AG09319 (cell line): Measurements from ENCODE around the gene MRPL10.
A peak's percentile ranks its signal among the peaks of the same experiment; 100 is the strongest.

Experiments
- DNase-seq: peaks from one replicate; pipeline ENCODE4 v3.0.0-alpha.2; 2010; ENCODE audit warnings: low read depth; ENCODE audit errors: extremely low read depth
- CTCF ChIP-seq: IDR thresholded peaks from 2 replicates; pipeline ENCODE4 v1.5.1; 2011; ENCODE audit warnings: low read depth, mild to moderate bottlenecking, inconsistent platforms, low read length, moderate library complexity

MRPL10 gene

DNA sequence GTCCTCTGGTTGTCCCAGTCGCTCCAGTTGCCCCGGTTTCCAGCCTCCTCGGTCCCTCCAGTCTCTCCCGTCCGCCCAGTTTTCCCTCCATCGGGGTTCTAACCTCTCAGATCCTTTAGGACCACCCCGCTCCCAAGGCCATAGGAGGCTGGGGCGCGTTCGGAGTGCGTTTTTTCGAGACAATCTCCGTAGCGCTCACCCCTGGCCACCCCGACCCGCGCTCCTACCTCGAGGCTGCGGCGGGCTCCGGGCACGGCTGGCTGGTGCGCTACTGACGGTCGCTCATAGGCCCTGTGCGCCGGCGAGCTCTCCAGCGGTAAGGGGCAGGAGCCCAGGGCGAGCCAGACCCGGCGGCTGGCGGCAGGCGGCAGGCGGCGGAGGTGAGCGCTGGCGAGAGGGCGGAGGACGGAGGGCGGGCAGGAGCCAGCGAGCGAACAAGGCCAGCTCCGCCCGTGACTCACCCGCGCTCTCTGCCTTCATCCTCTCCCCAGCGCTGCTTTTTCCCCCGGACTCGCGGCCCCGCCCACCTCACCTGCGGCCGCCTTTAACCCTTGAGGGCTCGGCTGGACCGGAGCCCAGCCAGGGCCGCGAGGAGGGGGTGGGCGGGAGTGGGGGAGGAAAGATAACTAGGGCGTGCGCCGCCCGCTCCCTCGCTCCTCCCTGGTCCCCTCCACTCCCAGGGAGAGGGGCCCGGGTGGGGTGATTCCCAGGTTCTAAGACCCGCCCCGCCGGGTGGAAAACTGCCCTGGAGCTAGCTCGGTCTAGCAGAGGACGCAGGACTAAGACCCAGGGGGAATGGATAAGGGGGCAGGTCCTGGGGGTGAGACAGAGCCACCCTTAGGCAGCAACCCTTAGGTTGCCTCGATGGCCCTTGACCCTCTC, 19.6 kb upstream of the MRPL10 start, which contains the start of gene SP6:
Gene SP6 (minus strand): TSS at position 472 of the 882 bp plus-strand sequence. CDS start 2,734 bp downstream, outside the sequence.
- no peak for DNase-seq
- no peak for TF ChIP-seq CTCF

DNA sequence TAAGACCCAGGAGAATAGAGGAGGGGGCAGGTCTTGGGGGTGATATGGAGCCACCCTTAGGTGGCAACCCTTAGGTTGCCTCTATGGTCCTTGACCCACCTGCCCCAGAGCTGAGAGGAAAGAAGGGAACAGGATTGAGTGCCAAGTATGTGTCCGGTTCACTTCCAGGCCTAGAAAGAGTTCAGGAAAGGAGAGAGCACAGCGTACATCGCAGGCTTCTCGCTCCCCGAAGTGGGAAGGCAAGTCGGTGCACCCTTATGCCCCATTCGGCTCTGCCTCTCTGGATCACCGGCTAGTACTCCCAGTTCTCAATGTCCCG, 19.0 kb upstream of the MRPL10 start:
- TF ChIP-seq CTCF = no peak
- no peak for DNase-seq

DNA sequence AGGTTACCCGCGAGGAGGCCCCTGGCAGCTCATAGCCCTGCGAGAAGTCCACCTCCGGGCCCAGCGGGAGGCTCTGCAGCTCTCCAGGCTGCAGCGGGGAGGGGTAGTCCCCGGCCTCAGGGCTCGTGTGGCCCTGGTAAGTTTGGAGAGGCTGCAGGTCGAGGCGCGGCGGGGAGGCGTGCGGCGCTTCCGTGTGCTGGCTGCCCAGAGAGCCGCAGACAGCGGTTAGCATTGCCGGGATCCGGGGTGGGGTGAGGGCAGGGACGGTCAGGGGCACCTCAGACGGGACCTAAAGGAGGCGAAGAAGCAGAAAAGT, 16.8 kb upstream of the MRPL10 start:
- no peak for DNase-seq
- TF ChIP-seq CTCF = no peak

DNA sequence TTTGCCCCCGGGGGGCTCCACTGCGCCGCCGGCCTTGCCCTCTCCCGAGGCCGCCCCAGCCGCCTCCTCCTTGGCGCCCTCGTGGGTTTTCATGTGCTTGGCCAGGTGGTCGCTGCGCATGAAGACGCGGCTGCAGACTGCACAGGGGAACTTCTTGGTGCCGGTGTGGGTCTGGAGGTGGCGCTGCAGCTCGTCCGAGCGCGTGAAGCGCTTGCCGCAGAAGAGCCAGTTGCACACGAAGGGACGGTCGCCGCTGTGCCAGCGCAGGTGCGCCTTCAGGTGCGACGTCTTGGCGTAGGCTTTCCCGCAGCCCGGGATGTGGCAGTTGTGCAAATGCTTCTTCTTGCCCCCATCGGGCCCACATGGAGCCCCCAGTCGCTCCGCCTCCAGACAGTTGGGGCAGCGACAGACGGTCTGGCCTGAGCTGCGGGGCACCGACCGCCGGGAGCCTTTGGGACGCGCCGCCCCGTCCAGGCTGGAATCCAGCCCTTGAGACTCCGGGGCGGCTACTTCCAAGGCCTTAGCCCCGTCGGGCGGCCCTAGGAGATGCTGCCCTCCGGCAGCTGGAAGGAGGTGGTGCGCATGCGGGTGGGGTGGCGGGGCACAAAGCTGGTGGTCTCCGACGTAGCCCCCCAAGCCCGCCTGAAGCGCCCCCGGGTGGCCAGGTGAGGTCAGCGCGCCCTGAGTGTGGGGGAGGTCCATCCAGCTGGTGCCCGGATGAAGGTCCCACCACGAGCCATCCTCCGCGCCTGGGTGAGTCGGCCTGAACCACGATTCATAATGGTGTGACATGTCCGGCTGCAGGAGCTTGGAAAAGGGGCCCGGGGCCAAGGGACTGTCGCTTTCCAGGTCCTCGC, 16.2 kb upstream of the MRPL10 start:
- DNase-seq = no peak
- peak; percentile 29 for TF ChIP-seq CTCF

GRCh38 chr17:47846716-47847340, 15.5 kb upstream of the MRPL10 start:
- no peak for DNase-seq
- no peak for TF ChIP-seq CTCF

DNA sequence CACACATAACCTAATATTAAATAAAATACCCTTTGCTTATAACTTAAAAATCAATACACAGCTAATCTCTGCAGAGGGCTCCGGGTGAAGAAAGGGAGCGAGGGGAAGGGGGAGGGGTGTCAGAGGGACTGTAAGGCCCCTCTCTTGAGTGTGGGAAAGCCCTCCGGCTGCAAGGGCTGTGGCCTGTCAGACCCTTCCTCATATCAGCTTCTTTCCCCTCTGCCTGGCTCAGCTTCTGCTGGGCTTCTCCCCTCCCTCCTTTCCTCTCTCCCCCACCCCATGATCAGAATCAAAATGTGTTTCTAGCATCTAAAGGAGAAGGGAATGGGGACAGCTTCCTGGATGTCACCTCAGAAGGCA, 14.4 kb upstream of the MRPL10 start:
- TF ChIP-seq CTCF = no peak
- DNase-seq = no peak
